HTERT RPE-1 (cell line): Measurements from ENCODE around the gene CAMKK2.
"Not testable (repeated sequence)": the region's sequence is repeated elsewhere in the genome, so short reads cannot be mapped to it uniquely, and the experiment has no call there.

Source experiments
- in situ Hi-C: fragments of 300-500 bp; cut with MboI; formaldehyde crosslinking; loops from 4 replicates; pipeline ENCODE4 v1.14.3; 2020; ENCODE audit warnings: low sequenced_read_pairs

Gene CAMKK2

DNA sequence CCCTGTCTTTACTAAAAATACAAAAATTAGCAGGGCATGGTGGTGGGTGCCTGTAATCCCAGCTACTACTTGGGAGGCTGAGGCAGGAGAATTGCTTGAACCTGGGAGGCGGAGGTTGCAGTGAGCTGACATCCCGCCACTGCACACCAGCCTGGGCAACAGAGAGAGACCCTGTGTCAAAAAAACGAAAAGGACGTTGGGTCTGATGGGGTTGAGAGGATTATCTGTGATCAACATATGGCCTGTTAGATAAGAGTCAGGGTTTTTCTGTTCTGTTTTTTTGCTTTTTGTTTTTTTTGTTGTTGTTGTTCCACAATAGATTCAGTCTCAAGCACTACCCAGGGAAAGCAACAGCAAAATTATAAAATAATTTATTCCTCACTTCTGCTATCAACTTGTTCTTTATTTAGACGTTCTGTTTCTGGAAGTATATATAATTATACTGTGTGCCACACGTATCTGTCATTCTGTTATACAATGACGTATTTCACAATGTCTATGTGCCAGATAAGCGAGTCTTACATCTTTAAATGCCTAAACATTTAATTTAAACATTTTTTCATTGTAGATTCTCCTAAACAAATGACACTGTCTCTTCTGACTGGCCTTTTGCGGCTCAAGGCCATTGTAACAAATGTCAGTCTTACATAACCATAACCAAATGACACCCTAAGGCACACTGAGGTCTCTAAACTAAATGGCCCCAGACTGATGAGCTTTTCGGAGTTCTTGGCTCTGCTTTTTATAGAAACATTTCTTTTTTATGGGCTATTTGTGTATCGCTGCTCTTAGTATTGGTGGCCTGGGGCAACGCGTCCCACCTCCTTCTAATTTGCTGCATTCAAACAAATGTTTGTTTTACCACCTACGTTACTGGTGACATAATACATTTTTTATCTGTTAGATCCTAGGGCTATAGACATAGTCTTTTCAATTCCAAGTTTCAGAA, 93.8 kb downstream of the CAMKK2 start:
- in situ Hi-C loops: no loop called here

- in situ Hi-C loops: not testable (repeated sequence)
Measured at GRCh38 chr12:121201140-121201539, 95.4 kb downstream of the CAMKK2 start.

GRCh38 chr12:121198949-121199348, 97.6 kb downstream of the CAMKK2 start:
- in situ Hi-C loops: no loop called here

GRCh38 chr12:121196902-121197301, 99.6 kb downstream of the CAMKK2 start:
- in situ Hi-C loops: no loop called here

DNA sequence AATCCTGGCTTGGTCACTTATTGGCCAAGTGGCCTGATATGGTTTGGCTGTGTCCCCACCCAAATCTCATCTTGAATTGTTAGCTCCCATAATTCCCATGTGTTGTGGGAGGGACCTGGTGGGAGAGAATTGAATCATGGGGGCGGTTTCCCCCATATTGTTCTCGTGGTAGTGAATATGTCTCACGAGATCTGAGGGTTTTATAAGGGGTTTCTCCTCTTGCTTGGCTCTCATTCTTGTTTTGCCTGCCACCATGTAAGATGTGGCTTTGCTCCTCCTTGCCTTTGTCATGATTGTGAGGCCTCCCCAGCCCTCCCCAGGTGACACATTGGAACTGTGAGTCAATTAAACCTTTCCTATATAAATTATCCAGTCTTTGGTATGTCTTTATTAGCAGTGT, 105.4 kb downstream of the CAMKK2 start:
- in situ Hi-C loops: no loop called here

DNA sequence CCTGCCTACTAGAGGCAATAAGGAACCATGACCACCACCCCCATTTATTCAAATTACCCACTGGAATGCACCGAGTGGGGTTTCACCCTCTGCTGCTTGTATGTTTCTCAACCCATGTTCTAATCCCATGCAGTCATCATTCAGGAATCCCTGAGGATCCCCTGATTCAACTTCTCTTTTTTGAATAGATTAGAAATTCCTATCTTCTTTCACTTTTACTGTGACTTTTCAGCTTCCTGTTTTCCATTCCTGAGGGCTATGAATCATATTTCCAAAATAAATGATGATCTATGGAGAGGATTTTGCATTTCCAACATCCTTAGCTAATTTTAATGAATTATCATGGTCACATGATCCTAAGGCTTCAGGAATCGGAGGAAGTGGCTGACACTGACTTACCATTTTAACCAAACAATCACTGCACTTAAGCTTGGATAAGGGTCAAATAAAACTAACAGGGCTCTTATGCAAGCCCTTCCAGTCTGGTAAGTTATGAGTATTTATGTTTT, 105.9 kb downstream of the CAMKK2 start:
- in situ Hi-C loops: no loop called here

- in situ Hi-C loops: no loop called here
Measured at GRCh38 chr12:121189619-121190155, 106.8 kb downstream of the CAMKK2 start.

DNA sequence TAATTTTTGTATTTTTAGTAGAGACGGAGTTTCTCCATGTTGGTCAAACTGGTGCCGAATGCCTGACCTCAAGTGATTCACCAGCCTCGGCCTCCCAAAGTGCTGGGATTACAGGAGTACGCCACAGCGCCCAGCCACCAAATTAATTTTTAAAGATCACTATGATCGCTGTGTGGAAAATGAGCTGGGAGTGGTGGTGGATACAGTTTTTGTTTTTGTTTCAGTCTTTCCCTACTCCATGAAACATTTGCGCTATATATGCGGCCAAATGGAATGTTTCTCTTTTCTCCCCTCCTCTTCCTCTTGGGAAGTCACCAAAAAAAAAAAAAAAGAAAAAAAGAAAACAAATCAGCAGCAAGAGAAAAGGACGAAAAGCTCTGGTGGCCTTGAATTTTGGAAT, 107.4 kb downstream of the CAMKK2 start:
- in situ Hi-C loops: no loop called here

GRCh38 chr12:121188227-121188626, 108.3 kb downstream of the CAMKK2 start:
- in situ Hi-C loops: no loop called here
